SU-DHL-6 (cell line): ENCODE data around the gene OR2L13.

ENCODE experiments used
- EZH2phosphoT487 ChIP-seq: fragments of 200-600 bp; sonication (generic), shearing (Covaris generic); conservative IDR thresholded peaks from 2 replicates; pipeline ENCODE4 v1.6.1; 2018; ENCODE audit warnings: mild to moderate bottlenecking, antibody characterized with exemption, low read length, moderate library complexity, mixed read lengths
- TF ChIP-seq, protein P1 (sequence below): fragments of 200-600 bp; sonication (generic); IDR thresholded peaks from one replicate; pipeline ENCODE4 v1.5.1; 2017; ENCODE audit warnings: antibody characterized with exemption, mild to moderate bottlenecking, low read length, moderate library complexity; ENCODE audit not compliant: insufficient read depth, poor library complexity, severe bottlenecking

DNA sequence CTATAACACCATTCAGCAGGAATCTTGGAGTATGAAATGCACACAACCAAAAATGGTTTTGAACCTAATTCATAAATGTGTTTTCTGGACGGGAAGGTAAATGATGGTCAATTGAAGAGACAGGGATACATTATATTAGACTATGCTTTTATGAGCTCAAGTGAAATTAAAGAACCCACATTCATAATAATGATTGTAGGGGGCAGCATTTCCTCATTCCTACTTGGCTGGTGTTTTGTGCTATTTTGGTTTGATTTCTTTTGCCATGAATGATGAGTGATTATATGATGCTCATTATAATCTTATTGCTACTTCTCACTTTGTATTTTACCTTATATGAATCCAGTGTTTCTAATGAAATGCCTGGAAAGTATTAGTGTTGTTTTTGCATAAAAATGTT is 48.0 kb upstream of the OR2L13 start:
- TF ChIP-seq, protein P1, sequence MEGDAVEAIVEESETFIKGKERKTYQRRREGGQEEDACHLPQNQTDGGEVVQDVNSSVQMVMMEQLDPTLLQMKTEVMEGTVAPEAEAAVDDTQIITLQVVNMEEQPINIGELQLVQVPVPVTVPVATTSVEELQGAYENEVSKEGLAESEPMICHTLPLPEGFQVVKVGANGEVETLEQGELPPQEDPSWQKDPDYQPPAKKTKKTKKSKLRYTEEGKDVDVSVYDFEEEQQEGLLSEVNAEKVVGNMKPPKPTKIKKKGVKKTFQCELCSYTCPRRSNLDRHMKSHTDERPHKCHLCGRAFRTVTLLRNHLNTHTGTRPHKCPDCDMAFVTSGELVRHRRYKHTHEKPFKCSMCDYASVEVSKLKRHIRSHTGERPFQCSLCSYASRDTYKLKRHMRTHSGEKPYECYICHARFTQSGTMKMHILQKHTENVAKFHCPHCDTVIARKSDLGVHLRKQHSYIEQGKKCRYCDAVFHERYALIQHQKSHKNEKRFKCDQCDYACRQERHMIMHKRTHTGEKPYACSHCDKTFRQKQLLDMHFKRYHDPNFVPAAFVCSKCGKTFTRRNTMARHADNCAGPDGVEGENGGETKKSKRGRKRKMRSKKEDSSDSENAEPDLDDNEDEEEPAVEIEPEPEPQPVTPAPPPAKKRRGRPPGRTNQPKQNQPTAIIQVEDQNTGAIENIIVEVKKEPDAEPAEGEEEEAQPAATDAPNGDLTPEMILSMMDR: no peak
- no peak for TF ChIP-seq EZH2phosphoT487
